Measurements from ENCODE around the gene RLN3. TPM values are rescaled to one million over a fixed set of nuclear protein-coding genes. Genes with fewer than 3 reads are reported as not detected.

Gene RLN3
- total RNA-seq, 1 experiment from 2014 or later = not detected

GRCh38 chr19:14055396-14055795, 27.4 kb downstream of the RLN3 start:
- no peak for TF ChIP-seq CTCF (IDR thresholded peaks at IDR 0.05; ENCODE audit: unreplicated experiment)
- DNase-seq = no peak
- CTCF ChIA-PET = no interaction called here
- BruUV-seq (replicated peaks) = no TSS peak
- peaks cover 24% of the 10 kb centered on the region for H3K36me3 Mint-ChIP-seq (ENCODE audit: insufficient read depth, unreplicated experiment)
- H3K27ac Mint-ChIP-seq (ENCODE audit: unreplicated experiment) = no peak overlapping the region
- intact Hi-C loops (cut with micrococcal nuclease; ENCODE audit: unreplicated experiment) = no loop called here
- H3K27me3 Mint-ChIP-seq (ENCODE audit: unreplicated experiment) = no peaks in the 10 kb centered on the region
- H3K4me1 Mint-ChIP-seq (ENCODE audit: low read depth, unreplicated experiment) = no peaks in the 10 kb centered on the region
- H3K9me3 Mint-ChIP-seq (ENCODE audit: low read depth, unreplicated experiment) = no peaks in the 10 kb centered on the region
- H3K4me3 Mint-ChIP-seq (ENCODE audit: low read depth, unreplicated experiment) = no peak overlapping the region

GRCh38 chr19:14056069-14056666, 28.2 kb downstream of the RLN3 start:
- no peaks in the 10 kb centered on the region for H3K27me3 Mint-ChIP-seq (ENCODE audit: unreplicated experiment)
- H3K27ac Mint-ChIP-seq (ENCODE audit: unreplicated experiment) = no peak overlapping the region
- TF ChIP-seq CTCF (IDR thresholded peaks at IDR 0.05; ENCODE audit: unreplicated experiment) = no peak
- BruUV-seq (replicated peaks) = no TSS peak
- DNase-seq = no peak
- H3K4me3 Mint-ChIP-seq (ENCODE audit: low read depth, unreplicated experiment) = no peak overlapping the region
- no peaks in the 10 kb centered on the region for H3K9me3 Mint-ChIP-seq (ENCODE audit: low read depth, unreplicated experiment)
- CTCF ChIA-PET = no interaction called here
- intact Hi-C loops (cut with micrococcal nuclease; ENCODE audit: unreplicated experiment) = no loop called here
- peaks cover 26% of the 10 kb centered on the region for H3K36me3 Mint-ChIP-seq (ENCODE audit: insufficient read depth, unreplicated experiment)
- no peaks in the 10 kb centered on the region for H3K4me1 Mint-ChIP-seq (ENCODE audit: low read depth, unreplicated experiment)

- CTCF ChIA-PET = interaction anchor here (0.6 kb wide), 1 partner anchor 24 kb away, joined by 3 read pairs; no protein-coding TSS in a partner anchor
- no peak overlapping the region for H3K4me3 Mint-ChIP-seq (ENCODE audit: low read depth, unreplicated experiment)
- no TSS peak for BruUV-seq (replicated peaks)
- peaks cover 32% of the 10 kb centered on the region for H3K36me3 Mint-ChIP-seq (ENCODE audit: insufficient read depth, unreplicated experiment)
- no peaks in the 10 kb centered on the region for H3K27me3 Mint-ChIP-seq (ENCODE audit: unreplicated experiment)
- no peak overlapping the region for H3K27ac Mint-ChIP-seq (ENCODE audit: unreplicated experiment)
- no peak for DNase-seq
- intact Hi-C loops (cut with micrococcal nuclease; ENCODE audit: unreplicated experiment) = no loop called here
- no peaks in the 10 kb centered on the region for H3K4me1 Mint-ChIP-seq (ENCODE audit: low read depth, unreplicated experiment)
- H3K9me3 Mint-ChIP-seq (ENCODE audit: low read depth, unreplicated experiment) = no peaks in the 10 kb centered on the region
- no peak for TF ChIP-seq CTCF (IDR thresholded peaks at IDR 0.05; ENCODE audit: unreplicated experiment)
These were observed 28.9 kb downstream of the RLN3 start for GRCh38 chr19:14056741-14057356.

GRCh38 chr19:14058182-14059092, 30.5 kb downstream of the RLN3 start:
- Mint-ChIP-seq H3K27me3 (ENCODE audit: unreplicated experiment) (no peaks in the 10 kb centered on the region), H3K4me3 (ENCODE audit: low read depth, unreplicated experiment) (no peak overlapping the region), H3K4me1 (ENCODE audit: low read depth, unreplicated experiment) (no peaks in the 10 kb centered on the region), H3K9me3 (ENCODE audit: low read depth, unreplicated experiment) (no peaks in the 10 kb centered on the region), H3K36me3 (ENCODE audit: insufficient read depth, unreplicated experiment) (peaks cover 29% of the 10 kb centered on the region), H3K27ac (ENCODE audit: unreplicated experiment) (no peak overlapping the region)
- CTCF ChIA-PET = no interaction called here
- intact Hi-C loops (cut with micrococcal nuclease; ENCODE audit: unreplicated experiment) = no loop called here
- TF ChIP-seq CTCF (IDR thresholded peaks at IDR 0.05; ENCODE audit: unreplicated experiment) = no peak
- BruUV-seq (replicated peaks) = no TSS peak
- DNase-seq = no peak

Data from Calu3 (cell line).